Endothelial cell of umbilical vein (primary cell): ENCODE results near the gene MALAT1. TPM values are rescaled to one million over a fixed set of nuclear protein-coding genes. Genes with fewer than 3 reads are reported as not detected.
A peak's percentile ranks its signal among the peaks of the same experiment; 100 is the strongest.

Experiments used
- BruUV-seq: library from RNA; stranded (reverse); fragments of 400-500 nt; replicated peaks from 2 replicates; lab custom pipeline; 2021; lab: Mats Ljungman, UMichigan
- CTCF ChIA-PET: fragments of 300-600, 350-600 bp; sonication (Branson Sonifier 250); formaldehyde crosslinking; loops from one replicate; lab custom pipeline; 2021; ENCODE audit warnings: antibody characterized with exemption, inconsistent platforms; lab: Charles Lee
- POLR2A ChIA-PET: fragments of 300-600, 350-600 bp; sonication (Branson Sonifier 250); formaldehyde crosslinking; loops from one replicate; lab custom pipeline; 2021; ENCODE audit warnings: antibody characterized with exemption, inconsistent platforms; lab: Charles Lee
- DNase-seq: peaks from one replicate; pipeline ENCODE4 v3.0.0-alpha.2; 2011; ENCODE audit warnings: low read depth, low spot score
- FAIRE-seq: peaks from 2 replicates; lab custom pipeline; 2011; peaks lifted over from hg19 to GRCh38; lab: Jason Lieb, UNC
- H2AFZ ChIP-seq: 2 replicates; pipeline ENCODE4 v1.6.0; 2012; ENCODE audit warnings: low read depth, low read length, control low read depth, inconsistent platforms
- H3K27ac ChIP-seq: 2 replicates; pipeline ENCODE4 v1.5.1; 2011; ENCODE audit warnings: low read depth, mild to moderate bottlenecking, control low read depth, low read length, moderate library complexity; ENCODE audit not compliant: insufficient read depth
- H3K27me3 ChIP-seq, 2 experiments: 2 replicates each; pipeline versions ENCODE4 v1.6.0 to v1.6.1; 2011; ENCODE audit warnings: low read length in 2 of 2, mixed read lengths in 1 of 2; ENCODE audit not compliant: control insufficient read depth in 2 of 2, insufficient read depth in 2 of 2
- H3K36me3 ChIP-seq, 2 experiments: 2 replicates in 1 of 2; 3 replicates in 1 of 2; pipeline ENCODE4 v1.5.1; 2011; ENCODE audit warnings: low read length in 2 of 2, mild to moderate bottlenecking in 1 of 2, moderate library complexity in 1 of 2; ENCODE audit not compliant: control insufficient read depth in 2 of 2, insufficient read depth in 2 of 2; ENCODE audit errors: extremely low read depth in 1 of 2
- H3K4me1 ChIP-seq: 3 replicates; pipeline ENCODE4 v1.5.1; 2011; ENCODE audit warnings: mild to moderate bottlenecking, low read length; ENCODE audit not compliant: control insufficient read depth, insufficient read depth; ENCODE audit errors: extremely low read depth
- H3K4me2 ChIP-seq: 2 replicates; pipeline ENCODE4 v1.6.1; 2011; ENCODE audit warnings: low read length, control low read depth, mixed read lengths; ENCODE audit not compliant: insufficient read depth
- H3K4me3 ChIP-seq, 3 experiments: fragments of 200-600 bp in 1 of 3; sonication (generic), shearing (Covaris generic) in 1 of 3; replicated peaks in 1 of 3; 2 replicates each; pipeline ENCODE4 v1.5.1; 2011 to 2016; ENCODE audit warnings: control low read depth in 3 of 3, low read length in 3 of 3, mild to moderate bottlenecking in 2 of 3, inconsistent platforms in 1 of 3, low read depth in 1 of 3, moderate library complexity in 1 of 3; ENCODE audit not compliant: insufficient read depth in 1 of 3
- H3K79me2 ChIP-seq: 2 replicates; pipeline ENCODE4 v1.6.0; 2012; ENCODE audit warnings: low read length, inconsistent platforms; ENCODE audit not compliant: control insufficient read depth, insufficient read depth
- H3K9ac ChIP-seq: replicated peaks from 2 replicates; pipeline ENCODE3; 2011; ENCODE audit warnings: low read length, control low read depth; ENCODE audit not compliant: insufficient read depth; ENCODE audit errors: extremely low read depth
- H3K9me1 ChIP-seq: replicated peaks from 3 replicates; pipeline ENCODE4 v1.6.0; 2011; ENCODE audit warnings: mild to moderate bottlenecking, low read length; ENCODE audit not compliant: control insufficient read depth, insufficient read depth; ENCODE audit errors: extremely low read depth
- H3K9me3 ChIP-seq: replicated peaks from 2 replicates; pipeline ENCODE4 v1.5.1; 2012; ENCODE audit warnings: low read length, inconsistent platforms; ENCODE audit not compliant: control insufficient read depth, insufficient read depth
- H4K20me1 ChIP-seq: replicated peaks from 2 replicates; pipeline ENCODE3; 2011; ENCODE audit warnings: mild to moderate bottlenecking, low read length; ENCODE audit not compliant: control insufficient read depth, insufficient read depth; ENCODE audit errors: extremely low read depth
- CTCF ChIP-seq, 2 donors: IDR thresholded peaks; 1 replicate in 1 of 2; 2 replicates in 1 of 2; pipeline ENCODE4 v1.5.1; 2011; ENCODE audit warnings: low read length in 2 of 2, mild to moderate bottlenecking in 2 of 2, moderate library complexity in 2 of 2, control low read depth in 1 of 2, inconsistent platforms in 1 of 2, low read depth in 1 of 2; ENCODE audit not compliant: insufficient read depth in 1 of 2; ENCODE audit errors: extremely low read depth in 1 of 2
- EZH2 ChIP-seq: IDR thresholded peaks from 2 replicates; pipeline ENCODE4 v1.6.1; 2012; ENCODE audit warnings: borderline replicate concordance, low read depth, mild to moderate bottlenecking, moderate library complexity, low read length, inconsistent platforms; ENCODE audit not compliant: severe bottlenecking
- FOS ChIP-seq: IDR thresholded peaks from 2 replicates; pipeline ENCODE4 v1.6.1; 2011; ENCODE audit warnings: mild to moderate bottlenecking, low read length, moderate library complexity, borderline replicate concordance; ENCODE audit not compliant: insufficient read depth
- GATA2 ChIP-seq: IDR thresholded peaks from 2 replicates; pipeline ENCODE4 v1.7.0; 2011; ENCODE audit warnings: low read depth, mild to moderate bottlenecking, moderate library complexity, mixed read lengths, low read length; ENCODE audit not compliant: insufficient read length, insufficient read depth
- JUN ChIP-seq: IDR thresholded peaks from 2 replicates; pipeline ENCODE4 v1.6.1; 2011; ENCODE audit warnings: borderline replicate concordance, low read depth; ENCODE audit not compliant: insufficient read length, insufficient read depth
- MAX ChIP-seq: IDR thresholded peaks from 2 replicates; pipeline ENCODE4 v1.6.1; 2011; ENCODE audit not compliant: insufficient read depth, insufficient read length
- MYC ChIP-seq: IDR thresholded peaks from one replicate; pipeline ENCODE4 v1.6.1; 2011; ENCODE audit warnings: mild to moderate bottlenecking, low read depth, low read length
- POLR2A ChIP-seq: IDR thresholded peaks from 2 replicates; pipeline ENCODE4 v1.6.1; 2012; ENCODE audit warnings: low read depth, mild to moderate bottlenecking, control low read depth, low read length
- POLR2AphosphoS5 ChIP-seq: IDR thresholded peaks from 2 replicates; pipeline ENCODE4 v1.6.1; 2012; ENCODE audit warnings: low read depth, mild to moderate bottlenecking, control low read depth, low read length, moderate library complexity; ENCODE audit not compliant: insufficient read depth
- dilution Hi-C: fragments of 300-500 bp; cut with MboI; formaldehyde crosslinking; loops from one replicate; pipeline ENCODE4 v1.15.0; 2019; ENCODE audit warnings: low sequenced_read_pairs; ENCODE audit not compliant: extremely low pct_ligation_motif_present
- intact Hi-C: fragments of 100-400 bp; cut with micrococcal nuclease; formaldehyde crosslinking; loops from one replicate; pipeline ENCODE4 v1.10.0; 2022
- polyA plus RNA-seq, 4 experiments: library from polyadenylated mRNA; depleted of rRNA in 3 of 4; stranded (reverse) in 3 of 4; unstranded in 1 of 4; fragments of >200 nt; gene quantifications; 2 replicates each; pipeline versions ENCODE4 v1.2.1 to v1.2.3, GENCODE V29; 2011 to 2012; ENCODE audit warnings: missing spikeins in 1 of 4
- total RNA-seq: library from RNA; stranded (reverse); gene quantifications from 2 replicates; pipeline ENCODE4 v1.2.3, GENCODE V29; 2021

Gene MALAT1
- total and polyA plus RNA-seq, 2 donors (not counting 3 experiments of a cell fraction or from before 2014, with no cell fraction given), result 491 to 7,529 TPM

GRCh38 chr11:65496304-65497140 lies 2.3 kb upstream of the MALAT1 start:
- no peak for FAIRE-seq
- peak; percentile 56 for DNase-seq
- H3K9me1 ChIP-seq, result no peaks in the 10 kb centered on the region
- dilution Hi-C loops (no loop called here), intact Hi-C loops (loop anchor here (1.0 to 5.0 kb wide), 4 partner anchors 9 to 39 kb away; no protein-coding TSS in a partner anchor)
- H3K27ac ChIP-seq, result peak overlapping the region; percentile 95
- peak overlapping the region in 1 of 3 experiments; percentile 18 for H3K4me3 ChIP-seq
- H3K36me3 ChIP-seq, result peaks cover 1 to 2% of the 10 kb centered on the region in 2 experiments
- H3K27me3 ChIP-seq, result no peaks in the 10 kb centered on the region
- no peaks in the 10 kb centered on the region for H3K9me3 ChIP-seq
- POLR2A ChIA-PET, result interaction anchor here (0.8 to 13.9 kb wide), 12 partner anchors 7 to 108 kb away, joined by 3 to 283 read pairs (median 58); partner anchors contain the start of gene NEAT1
- CTCF ChIA-PET, result interaction anchor here (1.0 to 13.9 kb wide), 8 partner anchors 9 to 167 kb away, joined by 3 to 247 read pairs (median 5); partner anchors contain the start of gene SLC25A45
- H3K79me2 ChIP-seq, result peaks cover 44% of the 10 kb centered on the region
- TF ChIP-seq CTCF (IDR thresholded peaks at IDR 0.05; ENCODE audit: extremely low read depth in 1 of 2, insufficient read depth in 1 of 2, low read depth in 1 of 2, low read length in 2 of 2) (no peak), MAX (no peak), MYC (no peak), JUN (no peak), POLR2AphosphoS5 (no peak), EZH2 (no peak), POLR2A (no peak), GATA2 (no peak), FOS (no peak)
- H3K4me1 ChIP-seq, result peaks cover 54% of the 10 kb centered on the region
- TSS peak; percentile 72 for BruUV-seq
- peak overlapping the region; percentile 91 for H3K9ac ChIP-seq
- H3K4me2 ChIP-seq, result peak overlapping the region; percentile 54
- H4K20me1 ChIP-seq, result peaks cover under 1% of the 10 kb centered on the region
- peak overlapping the region; percentile 43 for H2AFZ ChIP-seq
